Hematopoietic multipotent progenitor cell treated with erythropoietin and hydrocortisone succinate and interleukin-3 and kit ligand, for 6 days (in vitro differentiated cells): ENCODE data around the gene FNBP1.
"Not testable (repeated sequence)": the region's sequence is repeated elsewhere in the genome, so short reads cannot be mapped to it uniquely, and the experiment has no call there.

Experiments used
- DNase-seq: peaks from one replicate; pipeline ENCODE4 v3.0.0-alpha.2; 2015

Gene FNBP1

GRCh38 chr9:130020618-130021017 lies 22.4 kb downstream of the FNBP1 start:
- no peak for DNase-seq

DNA sequence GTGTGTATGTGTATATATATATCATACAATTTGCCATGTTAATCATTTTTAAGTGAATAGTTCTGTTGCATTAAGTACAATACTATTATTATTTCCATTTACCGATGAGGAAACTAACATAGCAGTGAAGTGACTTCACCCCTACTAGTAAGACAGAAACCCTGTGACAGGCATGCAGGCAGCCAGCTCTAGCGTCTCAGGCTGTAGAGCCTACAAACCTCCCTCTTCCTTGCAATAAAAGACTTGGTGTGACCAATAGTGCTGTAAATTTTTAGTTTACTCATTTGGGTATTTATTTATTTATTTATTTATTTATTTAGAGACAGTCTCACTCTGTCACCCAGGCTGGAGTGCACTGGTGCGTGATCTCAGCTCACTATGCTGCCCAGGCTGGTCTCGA lies 24.7 kb downstream of the FNBP1 start:
- no peak for DNase-seq

- not testable (repeated sequence) for DNase-seq
Observed at GRCh38 chr9:130017510-130017909, 25.5 kb downstream of the FNBP1 start.

DNA sequence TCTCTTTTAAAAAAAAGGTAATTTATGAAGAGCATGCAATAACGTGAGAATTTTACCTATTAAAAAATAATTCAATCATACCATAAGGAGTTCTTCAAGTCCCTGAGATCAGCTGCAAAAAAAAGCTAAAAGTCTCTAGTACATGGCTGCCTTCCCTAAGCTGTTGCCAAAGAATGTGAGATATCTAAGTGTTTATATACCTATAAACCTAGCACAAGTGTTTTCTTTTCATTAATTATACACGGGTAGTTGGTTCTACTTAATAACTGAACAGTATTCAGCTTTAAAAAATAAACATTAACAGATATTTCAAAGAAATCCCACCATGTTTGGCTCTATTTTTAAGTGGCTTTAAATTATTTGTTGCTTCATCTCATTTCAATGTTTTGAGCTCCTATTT lies 25.9 kb downstream of the FNBP1 start:
- DNase-seq: no peak

DNA sequence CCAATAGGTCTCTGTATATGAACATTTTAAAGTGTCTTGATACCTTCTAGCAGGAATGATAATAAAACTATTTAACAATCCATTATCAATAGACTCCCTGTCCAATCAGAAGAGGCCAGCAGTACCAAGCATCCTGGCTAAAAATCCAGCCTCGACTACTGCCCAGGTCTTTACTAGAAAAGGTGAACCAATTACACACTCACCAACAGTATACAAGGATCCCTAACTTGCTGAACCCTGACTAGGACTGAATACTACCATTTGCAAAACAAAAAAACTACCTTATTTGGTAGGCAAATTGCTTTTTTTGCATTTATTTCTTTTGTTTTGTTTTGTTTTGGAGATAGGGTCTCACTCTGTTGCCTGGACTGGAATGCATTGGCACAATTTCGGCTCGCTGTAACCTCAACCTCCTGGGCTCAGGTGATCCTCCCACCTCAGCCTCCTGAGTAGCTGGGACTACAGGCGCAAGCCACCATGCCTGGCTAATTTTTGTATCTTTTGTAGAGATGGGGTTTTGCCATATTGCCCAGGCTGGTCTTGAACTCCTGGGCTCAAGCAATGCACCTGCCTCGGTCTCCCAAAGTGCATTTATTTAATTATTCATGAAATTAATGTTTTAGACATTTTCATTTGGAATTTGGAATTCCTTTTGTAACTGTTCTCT lies 27.5 kb downstream of the FNBP1 start:
- DNase-seq: no peak

GRCh38 chr9:130013326-130013725 lies 29.7 kb downstream of the FNBP1 start:
- no peak for DNase-seq

DNA sequence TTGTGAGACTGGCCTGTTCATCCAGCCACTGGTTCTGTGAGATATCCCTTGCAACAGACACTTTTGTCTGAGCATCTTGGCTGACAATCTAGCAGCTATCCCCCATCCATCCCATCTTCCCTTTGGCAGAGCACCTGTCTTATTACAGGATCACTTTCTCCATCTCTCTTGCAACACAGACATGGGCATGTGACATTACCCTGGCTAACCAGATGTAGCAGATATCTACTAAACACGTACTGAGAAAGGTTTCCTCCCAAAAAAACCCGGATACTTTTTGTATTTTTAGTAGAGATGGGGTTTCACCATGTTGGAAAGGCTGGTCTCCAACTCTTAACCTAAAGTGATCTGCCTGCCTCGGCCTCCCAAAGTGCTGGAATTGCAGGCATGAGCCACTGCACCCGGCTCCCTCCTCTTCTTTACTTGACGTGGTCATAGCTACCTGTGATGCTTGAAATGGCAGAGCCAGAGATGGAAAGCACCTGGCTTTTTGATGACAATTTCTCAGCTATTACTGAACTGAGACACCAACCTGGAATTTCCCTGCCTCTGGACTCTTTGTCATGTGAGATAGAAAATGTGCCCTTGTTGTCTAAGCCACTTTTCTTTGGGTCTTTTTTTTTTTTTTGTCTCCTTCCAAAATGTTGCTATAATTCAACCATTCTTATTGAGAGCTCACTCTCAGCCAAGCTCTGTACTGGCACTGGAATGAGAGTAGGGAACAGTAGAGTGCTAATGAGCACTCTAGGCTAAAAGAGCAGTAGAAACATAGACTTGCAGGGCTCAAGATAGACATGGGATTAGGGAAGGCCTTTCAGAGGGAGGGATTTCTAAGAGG lies 32.6 kb downstream of the FNBP1 start:
- DNase-seq: no peak

- not testable (repeated sequence) for DNase-seq
Observed at GRCh38 chr9:130009546-130009945, 33.4 kb downstream of the FNBP1 start.

DNA sequence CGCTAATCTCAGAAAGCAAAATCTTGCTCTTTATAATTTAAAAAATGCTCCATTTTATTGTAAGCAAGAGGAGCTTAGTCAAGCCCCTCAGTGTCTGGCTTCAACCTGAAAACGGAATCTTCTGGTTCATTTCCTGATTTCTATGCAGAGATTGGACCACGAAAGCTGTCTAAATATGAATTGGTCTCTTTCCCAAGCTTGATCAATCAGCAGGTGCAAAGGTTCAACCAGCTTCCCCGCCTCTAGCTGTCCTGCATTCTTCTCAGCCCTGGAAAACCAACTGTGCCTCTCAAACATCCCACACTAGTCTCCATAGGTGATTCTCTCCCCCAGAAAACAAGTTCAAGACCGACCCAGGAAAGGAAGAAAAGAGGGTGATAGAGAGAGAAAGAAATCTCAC lies 34.5 kb downstream of the FNBP1 start:
- no peak for DNase-seq

DNA sequence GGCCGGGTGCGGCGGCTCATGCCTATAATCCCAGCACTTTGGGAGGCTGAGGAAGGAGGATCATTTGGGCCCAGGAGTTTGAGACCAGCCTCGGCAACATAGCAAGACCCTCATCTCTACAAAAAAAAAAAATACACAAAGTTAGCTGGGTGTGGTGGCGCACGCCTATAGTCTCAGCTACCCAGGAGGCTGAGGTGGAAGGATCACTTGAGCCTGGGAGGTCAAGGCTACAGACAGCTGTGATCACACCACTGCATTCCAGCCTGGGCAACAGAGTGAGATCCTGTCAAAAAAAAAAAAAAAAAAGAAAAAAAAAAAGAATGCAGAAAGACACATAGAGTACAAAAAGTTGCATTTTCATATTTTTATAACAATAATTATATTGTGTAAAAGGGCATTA lies 36.0 kb downstream of the FNBP1 start:
- not testable (repeated sequence) for DNase-seq

DNA sequence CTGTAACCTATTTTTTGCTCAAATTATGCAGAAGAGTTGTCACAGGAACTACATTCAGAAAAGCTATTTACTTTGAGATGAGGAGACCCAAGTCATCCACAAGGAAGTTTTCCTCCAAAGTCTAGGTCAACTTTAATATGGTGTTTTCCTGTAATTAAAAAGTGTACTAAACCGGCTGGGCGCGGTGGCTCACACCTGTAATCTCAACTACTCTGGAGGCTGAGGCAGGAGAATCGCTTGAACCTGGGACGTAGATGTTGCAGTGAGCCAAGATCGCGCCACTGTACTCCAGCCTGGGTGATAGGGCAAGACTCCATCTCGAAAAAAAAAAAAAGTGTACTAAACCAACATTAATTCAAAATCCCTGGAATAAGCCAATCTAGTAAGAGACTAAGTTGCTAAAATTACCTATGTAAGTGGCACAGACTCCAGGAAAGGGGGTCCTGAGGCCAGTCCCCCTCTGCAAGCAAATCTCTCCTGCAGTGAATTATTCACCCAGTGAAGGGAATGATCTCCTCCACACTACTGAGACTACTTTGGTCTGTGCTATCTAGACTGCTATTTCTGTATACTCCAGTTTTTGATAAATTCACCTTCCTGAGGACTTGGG lies 38.9 kb downstream of the FNBP1 start:
- DNase-seq: no peak

DNA sequence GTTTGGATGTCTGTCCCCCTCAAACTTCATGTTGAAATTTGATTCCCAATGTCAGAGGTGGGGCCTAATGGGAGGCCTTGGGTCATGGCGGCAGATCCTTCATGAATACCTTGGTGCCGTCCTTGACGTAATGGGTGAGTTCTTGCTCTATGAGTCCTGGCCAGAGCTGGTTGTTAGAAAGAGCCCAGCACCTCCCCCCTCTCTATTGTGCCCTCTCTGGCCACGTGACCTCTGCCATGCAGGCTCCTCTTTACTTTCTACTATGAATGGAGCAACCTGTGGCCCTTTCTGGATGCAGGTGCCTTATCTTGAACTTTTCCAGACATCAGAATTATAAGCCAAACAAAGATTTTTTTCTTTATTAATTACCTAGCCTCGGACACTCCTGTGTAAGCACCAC lies 40.7 kb downstream of the FNBP1 start:
- DNase-seq: no peak

GRCh38 chr9:130001190-130001589 lies 41.8 kb downstream of the FNBP1 start:
- no peak for DNase-seq

GRCh38 chr9:129999141-129999510 lies 43.9 kb downstream of the FNBP1 start:
- no peak for DNase-seq

DNA sequence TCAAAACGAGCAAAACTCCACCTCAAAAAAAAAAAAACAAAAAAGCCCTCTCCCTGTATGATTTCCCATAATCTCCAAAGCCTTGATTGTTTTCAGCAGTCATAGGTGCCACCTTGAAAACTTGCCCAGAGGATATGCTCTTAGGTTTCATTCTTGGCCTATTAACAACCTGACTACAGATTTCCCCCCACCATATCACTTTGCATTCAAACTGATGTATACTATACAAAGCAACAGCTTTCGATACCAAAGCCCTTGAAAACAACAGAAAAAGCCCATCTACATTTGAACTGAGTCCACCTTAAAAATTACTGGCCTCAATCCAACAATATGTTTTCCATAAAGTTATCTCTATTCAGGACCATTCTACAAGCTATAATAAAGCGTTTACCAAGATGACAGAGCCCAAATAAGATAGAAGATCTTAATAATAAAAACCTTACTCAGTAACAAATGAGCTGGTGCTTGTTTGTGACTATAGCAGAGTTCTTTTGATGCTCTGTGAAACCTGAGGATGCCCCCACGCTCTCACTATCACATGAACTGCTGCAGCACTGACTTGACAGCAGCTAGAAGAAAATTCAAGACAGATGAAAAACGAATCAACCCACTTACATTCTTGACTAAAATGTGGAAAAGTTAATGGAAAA lies 44.4 kb downstream of the FNBP1 start:
- no peak for DNase-seq

- DNase-seq: not testable (repeated sequence)
Observed at GRCh38 chr9:129997706-129998105, 45.3 kb downstream of the FNBP1 start.

GRCh38 chr9:129996161-129996830 lies 46.7 kb downstream of the FNBP1 start:
- DNase-seq: peak; percentile 74

DNA sequence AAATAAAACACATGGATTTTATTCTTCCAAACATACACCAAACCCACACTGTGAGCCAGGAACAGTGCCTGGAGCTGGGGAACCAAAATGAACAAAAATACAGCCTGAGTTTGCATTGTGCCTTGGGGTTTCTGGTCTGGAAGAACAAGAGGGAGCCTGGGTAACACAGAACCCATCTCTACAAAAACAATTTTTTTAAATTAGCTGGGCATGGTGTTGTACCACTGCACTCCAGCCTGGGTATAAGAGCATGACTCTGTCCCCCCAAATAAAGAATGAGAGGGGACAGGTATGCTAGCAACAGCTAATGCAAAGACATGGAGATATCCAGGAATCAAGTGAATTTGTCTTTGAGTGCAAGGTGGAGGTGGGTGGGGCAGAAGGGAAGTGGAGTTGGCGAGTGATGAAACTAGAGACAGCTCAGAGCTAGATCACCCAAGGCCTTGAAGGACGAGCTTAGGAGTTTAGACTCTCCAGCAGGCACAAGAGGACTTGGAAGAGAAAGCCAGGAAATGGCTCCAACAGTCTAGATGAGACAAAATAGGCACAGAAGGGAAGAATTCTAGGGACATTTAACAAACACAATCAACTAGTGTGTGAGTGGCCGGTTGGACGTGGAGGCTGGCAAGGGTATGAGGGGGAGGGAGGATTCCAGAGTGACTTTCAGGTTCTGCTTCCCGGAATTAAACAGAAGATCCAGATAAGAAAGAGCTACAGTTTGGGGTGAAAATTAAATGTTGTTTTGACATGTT lies 47.4 kb downstream of the FNBP1 start:
- peak; percentile 49 for DNase-seq

DNA sequence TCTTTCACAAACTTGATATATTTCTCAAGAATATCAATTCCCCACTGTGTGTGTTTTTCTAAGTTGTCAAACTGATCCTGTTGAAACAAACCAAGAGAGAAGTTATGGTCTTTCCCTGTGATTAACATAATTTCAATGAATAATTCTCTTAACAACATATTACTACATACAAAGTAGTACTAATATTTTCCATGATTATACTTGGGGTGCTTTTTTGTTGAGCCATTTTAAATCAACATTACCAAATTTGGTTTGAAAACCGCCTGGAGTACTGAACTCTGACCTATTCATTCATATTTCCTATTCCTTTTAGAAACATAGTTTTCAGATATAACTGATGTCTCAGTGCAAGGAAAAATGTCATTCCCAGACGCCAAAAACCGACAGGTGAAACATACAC lies 48.1 kb downstream of the FNBP1 start:
- DNase-seq: no peak

- not testable (repeated sequence) for DNase-seq
Observed at GRCh38 chr9:129991139-129991538, 51.9 kb downstream of the FNBP1 start.

GRCh38 chr9:129990269-129991010 lies 52.5 kb downstream of the FNBP1 start:
- peak; percentile 42 for DNase-seq
